Measurements from ENCODE around the gene ATP7B. TPM values are rescaled to one million over a fixed set of nuclear protein-coding genes. Genes with fewer than 3 reads are reported as not detected.

The ATP7B gene
- total and polyA plus RNA-seq, 2 donors (not counting 3 experiments of a cell fraction or from before 2014, with no cell fraction given): 4.2 to 8.0 TPM

DNA sequence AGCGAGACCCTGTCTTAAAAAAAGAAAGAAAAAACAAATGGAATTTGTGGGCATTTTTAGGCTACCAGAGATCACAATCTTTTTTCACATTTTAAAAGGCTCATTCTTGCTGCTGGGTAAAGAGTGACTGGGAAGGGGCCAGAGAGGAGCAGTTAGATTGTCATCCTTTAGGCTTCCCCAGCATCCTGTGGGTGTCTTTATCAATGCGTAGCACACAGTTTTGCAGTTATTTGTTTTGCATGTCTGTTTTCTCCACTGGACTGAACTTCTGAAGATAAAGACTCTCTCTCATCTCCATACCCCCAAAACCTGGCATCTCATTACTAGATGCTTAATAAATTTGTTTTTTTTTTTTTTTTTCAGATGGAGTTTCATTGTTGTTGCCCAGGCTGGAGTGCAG lies 11.1 kb upstream of the ATP7B start:
- no TSS peak for BruUV-seq (replicated peaks)
- dilution Hi-C loops (cut with MboI; ENCODE audit: extremely low pct_ligation_motif_present, low sequenced_read_pairs): no loop called here

DNA sequence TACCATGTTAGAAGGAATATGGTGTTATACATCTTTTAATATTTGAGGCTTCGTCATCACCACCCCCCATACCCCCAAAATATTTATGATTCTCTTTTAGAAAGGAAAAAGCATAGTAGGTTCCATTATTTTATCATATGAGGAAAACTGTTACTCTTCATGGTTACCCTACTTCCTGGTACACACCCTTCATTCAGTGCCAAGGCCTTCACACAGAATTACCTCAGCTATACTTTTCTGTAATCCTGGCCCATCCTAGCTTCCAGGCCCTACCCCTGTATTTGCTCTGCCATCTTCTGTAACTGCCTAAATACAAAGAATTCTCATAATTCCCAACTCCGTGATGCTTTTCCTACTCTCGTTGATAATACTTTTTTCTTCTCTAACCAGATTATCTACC lies 8.9 kb upstream of the ATP7B start:
- intact Hi-C loops (cut with micrococcal nuclease) (no loop called here), dilution Hi-C loops (cut with MboI; ENCODE audit: extremely low pct_ligation_motif_present, low sequenced_read_pairs) (no loop called here)
- Histone ChIP-seq H3K9ac (replicated peaks; ENCODE audit: extremely low read depth, insufficient read depth, low read length) (no peak overlapping the region), H3K9me3 (replicated peaks; ENCODE audit: control insufficient read depth, insufficient read depth, low read length) (no peaks in the 10 kb centered on the region), H3K4me2 (ENCODE audit: insufficient read depth, low read length) (no peak overlapping the region), H4K20me1 (replicated peaks; ENCODE audit: control insufficient read depth, extremely low read depth, insufficient read depth, low read length) (no peaks in the 10 kb centered on the region), H3K27me3 (ENCODE audit: control insufficient read depth in 2 of 2, insufficient read depth in 2 of 2, low read length in 2 of 2) (no peaks in the 10 kb centered on the region), H2AFZ (ENCODE audit: low read depth, low read length) (no peak overlapping the region), H3K36me3 (ENCODE audit: control insufficient read depth in 2 of 2, extremely low read depth in 1 of 2, insufficient read depth in 2 of 2, low read length in 2 of 2) (peaks cover 8 to 9% of the 10 kb centered on the region in 2 experiments), H3K4me1 (ENCODE audit: control insufficient read depth, extremely low read depth, insufficient read depth, low read length) (no peaks in the 10 kb centered on the region), H3K79me2 (ENCODE audit: control insufficient read depth, insufficient read depth, low read length) (peaks cover 11% of the 10 kb centered on the region), H3K4me3 (replicated peaks in 1 of 3; ENCODE audit: insufficient read depth in 1 of 3, low read depth in 1 of 3, low read length in 3 of 3) (no peak overlapping the region), H3K27ac (ENCODE audit: insufficient read depth, low read depth, low read length) (no peak overlapping the region), H3K9me1 (replicated peaks; ENCODE audit: control insufficient read depth, extremely low read depth, insufficient read depth, low read length) (no peaks in the 10 kb centered on the region)
- CTCF ChIA-PET: no interaction called here
- TF ChIP-seq MYC (IDR thresholded peaks at IDR 0.05; ENCODE audit: low read depth, low read length): no peak
- no peak for TF ChIP-seq CTCF (IDR thresholded peaks at IDR 0.05; ENCODE audit: extremely low read depth in 1 of 2, insufficient read depth in 1 of 2, low read depth in 1 of 2, low read length in 2 of 2)
- TF ChIP-seq JUN (IDR thresholded peaks at IDR 0.05; ENCODE audit: borderline replicate concordance, insufficient read depth, insufficient read length, low read depth): no peak
- TF ChIP-seq MAX (IDR thresholded peaks at IDR 0.05; ENCODE audit: insufficient read depth, insufficient read length): no peak
- TF ChIP-seq POLR2A (IDR thresholded peaks at IDR 0.05; ENCODE audit: low read depth, low read length): no peak
- BruUV-seq (replicated peaks): no TSS peak
- FAIRE-seq (no peak), DNase-seq (ENCODE audit: low read depth, low spot score) (no peak)
- POLR2A ChIA-PET: no interaction called here

More for the DNA sequence above, 11.1 kb upstream of the ATP7B start:
- Histone ChIP-seq H2AFZ (ENCODE audit: low read depth, low read length) (no peak overlapping the region), H3K4me1 (ENCODE audit: control insufficient read depth, extremely low read depth, insufficient read depth, low read length) (no peaks in the 10 kb centered on the region), H3K9me3 (replicated peaks; ENCODE audit: control insufficient read depth, insufficient read depth, low read length) (no peaks in the 10 kb centered on the region), H3K79me2 (ENCODE audit: control insufficient read depth, insufficient read depth, low read length) (peaks cover 4% of the 10 kb centered on the region), H3K9me1 (replicated peaks; ENCODE audit: control insufficient read depth, extremely low read depth, insufficient read depth, low read length) (no peaks in the 10 kb centered on the region), H4K20me1 (replicated peaks; ENCODE audit: control insufficient read depth, extremely low read depth, insufficient read depth, low read length) (no peaks in the 10 kb centered on the region), H3K36me3 (ENCODE audit: control insufficient read depth in 2 of 2, extremely low read depth in 1 of 2, insufficient read depth in 2 of 2, low read length in 2 of 2) (peaks cover 10 to 11% of the 10 kb centered on the region in 2 experiments), H3K4me2 (ENCODE audit: insufficient read depth, low read length) (no peak overlapping the region), H3K9ac (replicated peaks; ENCODE audit: extremely low read depth, insufficient read depth, low read length) (no peak overlapping the region), H3K4me3 (replicated peaks in 1 of 3; ENCODE audit: insufficient read depth in 1 of 3, low read depth in 1 of 3, low read length in 3 of 3) (no peak overlapping the region), H3K27ac (ENCODE audit: insufficient read depth, low read depth, low read length) (no peak overlapping the region), H3K27me3 (ENCODE audit: control insufficient read depth in 2 of 2, insufficient read depth in 2 of 2, low read length in 2 of 2) (no peaks in the 10 kb centered on the region)
- no peak for TF ChIP-seq POLR2A (IDR thresholded peaks at IDR 0.05; ENCODE audit: low read depth, low read length)
- ChIA-PET CTCF (no interaction called here), POLR2A (no interaction called here)
- intact Hi-C loops (cut with micrococcal nuclease): no loop called here
- FAIRE-seq (no peak), DNase-seq (ENCODE audit: low read depth, low spot score) (no peak)
